Measurements from ENCODE around the gene MTHFR. TPM values are rescaled to one million over a fixed set of nuclear protein-coding genes. Genes with fewer than 3 reads are reported as not detected.

Gene MTHFR
- total RNA-seq, 1 donor from 2014 or later = 27.2 TPM

DNA sequence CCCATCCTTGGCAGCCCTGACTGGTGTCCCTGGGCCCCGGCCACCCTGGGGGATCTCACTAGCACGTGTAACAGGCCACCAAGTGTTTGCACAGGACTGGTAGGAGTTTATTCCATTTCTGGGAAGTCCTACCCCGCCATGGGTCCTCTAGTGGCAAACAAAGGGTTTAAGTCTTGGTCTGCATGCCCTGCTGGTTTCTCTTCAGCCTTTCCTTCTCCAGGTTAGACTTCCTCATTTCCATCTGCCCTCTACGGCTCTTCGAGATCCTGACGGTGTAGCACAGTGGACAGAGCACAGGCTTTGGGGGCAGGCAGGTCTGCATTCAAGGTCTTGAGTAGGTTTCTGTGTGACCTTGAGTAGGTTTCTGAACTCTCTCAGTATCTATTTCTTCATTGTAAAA, 67.0 kb downstream of the MTHFR start:
- TF ChIP-seq, protein P1, sequence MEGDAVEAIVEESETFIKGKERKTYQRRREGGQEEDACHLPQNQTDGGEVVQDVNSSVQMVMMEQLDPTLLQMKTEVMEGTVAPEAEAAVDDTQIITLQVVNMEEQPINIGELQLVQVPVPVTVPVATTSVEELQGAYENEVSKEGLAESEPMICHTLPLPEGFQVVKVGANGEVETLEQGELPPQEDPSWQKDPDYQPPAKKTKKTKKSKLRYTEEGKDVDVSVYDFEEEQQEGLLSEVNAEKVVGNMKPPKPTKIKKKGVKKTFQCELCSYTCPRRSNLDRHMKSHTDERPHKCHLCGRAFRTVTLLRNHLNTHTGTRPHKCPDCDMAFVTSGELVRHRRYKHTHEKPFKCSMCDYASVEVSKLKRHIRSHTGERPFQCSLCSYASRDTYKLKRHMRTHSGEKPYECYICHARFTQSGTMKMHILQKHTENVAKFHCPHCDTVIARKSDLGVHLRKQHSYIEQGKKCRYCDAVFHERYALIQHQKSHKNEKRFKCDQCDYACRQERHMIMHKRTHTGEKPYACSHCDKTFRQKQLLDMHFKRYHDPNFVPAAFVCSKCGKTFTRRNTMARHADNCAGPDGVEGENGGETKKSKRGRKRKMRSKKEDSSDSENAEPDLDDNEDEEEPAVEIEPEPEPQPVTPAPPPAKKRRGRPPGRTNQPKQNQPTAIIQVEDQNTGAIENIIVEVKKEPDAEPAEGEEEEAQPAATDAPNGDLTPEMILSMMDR (IDR thresholded peaks at IDR 0.05; ENCODE audit: unreplicated experiment) = no peak
- Mint-ChIP-seq H3K27ac (ENCODE audit: unreplicated experiment) (no peak overlapping the region), H3K4me1 (ENCODE audit: unreplicated experiment) (peaks cover 14% of the 10 kb centered on the region), H3K9me3 (ENCODE audit: unreplicated experiment) (no peaks in the 10 kb centered on the region), H3K27me3 (ENCODE audit: unreplicated experiment) (peaks cover 4% of the 10 kb centered on the region), H3K36me3 (ENCODE audit: low read depth, unreplicated experiment) (no peaks in the 10 kb centered on the region), H3K4me3 (ENCODE audit: unreplicated experiment) (no peak overlapping the region)
- no peak for DNase-seq (ENCODE audit: low spot score)

DNA sequence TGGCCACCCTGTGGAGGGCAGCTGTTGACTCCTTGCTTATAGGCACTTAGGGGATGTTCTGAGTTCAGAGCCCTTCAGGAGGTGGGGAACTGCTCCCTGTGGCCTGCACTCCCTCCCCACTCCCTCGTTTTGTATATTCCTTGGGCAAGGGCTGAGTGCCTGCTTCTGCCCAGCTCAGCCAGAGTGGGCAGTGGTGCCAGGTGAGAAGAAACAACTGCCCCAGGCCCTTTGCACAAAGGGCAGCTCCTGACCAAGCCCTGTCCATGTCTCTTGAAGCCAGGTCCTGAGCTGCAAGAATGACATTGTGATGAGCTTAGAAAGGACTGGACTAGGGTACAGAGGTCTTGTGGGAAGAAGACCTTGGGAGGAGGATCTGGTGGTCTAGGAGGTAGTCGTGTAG, 67.7 kb downstream of the MTHFR start:
- no peaks in the 10 kb centered on the region for H3K36me3 Mint-ChIP-seq (ENCODE audit: low read depth, unreplicated experiment)
- peaks cover 14% of the 10 kb centered on the region for H3K4me1 Mint-ChIP-seq (ENCODE audit: unreplicated experiment)
- H3K4me3 Mint-ChIP-seq (ENCODE audit: unreplicated experiment) = no peak overlapping the region
- H3K27ac Mint-ChIP-seq (ENCODE audit: unreplicated experiment) = no peak overlapping the region
- H3K9me3 Mint-ChIP-seq (ENCODE audit: unreplicated experiment) = no peaks in the 10 kb centered on the region
- H3K27me3 Mint-ChIP-seq (ENCODE audit: unreplicated experiment) = peaks cover 4% of the 10 kb centered on the region
- TF ChIP-seq, protein P1 (IDR thresholded peaks at IDR 0.05; ENCODE audit: unreplicated experiment) = no peak
- no peak for DNase-seq (ENCODE audit: low spot score)

DNA sequence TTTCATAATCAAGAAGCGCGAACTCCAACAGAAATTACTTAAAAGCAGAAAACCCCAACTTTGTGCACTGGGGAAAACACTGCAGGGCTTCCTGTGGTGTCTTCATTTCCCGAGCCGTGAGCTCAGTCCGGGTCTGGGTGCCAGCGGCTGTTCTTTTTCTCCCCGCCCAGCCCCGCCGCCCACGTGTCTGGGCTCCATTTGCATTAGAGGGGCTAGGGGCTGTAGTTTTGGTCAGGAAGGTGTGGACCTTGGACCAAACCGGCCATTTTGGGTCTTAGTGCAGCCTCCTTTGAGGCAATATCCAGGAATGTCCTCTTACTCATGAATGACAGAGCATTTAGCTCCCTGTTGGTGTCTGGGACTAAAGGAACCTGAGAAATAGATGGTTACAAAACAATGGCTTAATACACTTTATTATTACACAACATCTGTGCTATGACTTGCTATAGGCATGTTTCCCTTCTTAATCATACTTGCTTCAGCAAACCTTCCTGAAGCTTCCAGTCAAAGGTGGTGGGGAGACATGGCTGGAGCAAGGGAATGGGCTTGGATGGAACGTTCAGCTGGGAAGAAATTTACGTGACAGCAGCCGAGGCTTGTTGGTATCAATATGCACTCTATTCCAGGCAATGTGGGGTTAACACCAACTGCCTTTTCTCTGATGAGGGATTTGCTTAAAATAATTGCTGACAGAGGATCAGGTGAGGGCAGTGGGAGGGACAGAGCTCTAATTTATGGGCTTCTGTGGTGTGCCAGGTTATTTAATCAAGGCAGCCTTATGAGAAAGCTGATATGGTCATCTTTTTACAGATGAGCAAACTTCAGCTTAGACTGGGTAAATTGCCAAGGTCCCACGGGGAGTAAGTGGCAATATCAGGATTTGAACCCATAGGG, 68.8 kb downstream of the MTHFR start:
- no peaks in the 10 kb centered on the region for H3K9me3 Mint-ChIP-seq (ENCODE audit: unreplicated experiment)
- H3K27me3 Mint-ChIP-seq (ENCODE audit: unreplicated experiment) = peaks cover 3% of the 10 kb centered on the region
- no peaks in the 10 kb centered on the region for H3K36me3 Mint-ChIP-seq (ENCODE audit: low read depth, unreplicated experiment)
- TF ChIP-seq, protein P1 (IDR thresholded peaks at IDR 0.05; ENCODE audit: unreplicated experiment) = no peak
- H3K27ac Mint-ChIP-seq (ENCODE audit: unreplicated experiment) = peak overlapping the region; percentile 55
- H3K4me3 Mint-ChIP-seq (ENCODE audit: unreplicated experiment) = peak overlapping the region; percentile 90
- DNase-seq (ENCODE audit: low spot score) = peak; percentile 37
- H3K4me1 Mint-ChIP-seq (ENCODE audit: unreplicated experiment) = peaks cover 15% of the 10 kb centered on the region

DNA sequence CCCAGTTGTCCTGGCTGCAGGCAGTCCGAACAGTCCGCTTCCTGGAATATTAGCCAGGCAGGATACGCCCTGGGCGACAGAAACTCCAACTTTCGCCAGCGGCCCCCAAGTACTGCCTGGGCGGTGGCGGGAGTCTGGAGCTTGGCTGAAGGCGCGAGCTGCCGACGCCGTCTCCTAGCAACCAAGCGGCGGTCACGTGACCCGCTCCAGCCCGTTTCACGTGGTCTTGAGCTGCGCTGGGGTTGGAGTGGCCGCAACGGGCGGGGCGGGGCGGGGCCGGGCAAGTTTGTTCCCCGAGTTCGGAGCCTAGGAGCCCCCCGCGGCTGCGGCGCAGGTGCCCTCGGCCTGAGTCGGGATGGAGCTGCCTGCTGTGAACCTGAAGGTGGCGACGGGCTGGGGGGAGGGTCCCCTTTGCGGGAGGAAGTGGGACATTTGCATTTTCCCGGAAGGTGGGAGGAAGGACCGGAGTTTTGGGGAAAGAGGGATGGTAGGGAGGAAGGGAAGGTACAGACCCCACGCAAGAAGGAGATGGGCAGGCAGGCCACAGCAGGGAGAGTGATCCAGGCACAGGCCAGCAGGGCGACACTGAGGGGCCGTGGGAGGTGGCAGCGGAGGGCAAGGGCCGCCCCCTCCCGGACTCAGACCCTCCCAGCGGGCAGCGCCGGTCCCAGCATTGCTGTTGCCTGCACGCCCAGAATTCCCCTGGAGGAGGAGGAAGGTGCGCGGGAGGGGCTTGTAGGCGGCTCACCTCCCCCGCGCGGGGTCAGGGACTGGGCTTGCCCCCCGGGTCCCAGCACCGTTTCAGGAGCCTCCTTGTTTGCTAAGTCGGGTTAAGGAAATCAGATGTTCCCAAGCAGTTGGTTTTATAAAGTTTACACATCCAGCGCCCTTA, 69.7 kb downstream of the MTHFR start, which contains the start of gene AGTRAP:
Gene AGTRAP, plus strand, starts transcription at position 283 of the 892 bp plus-strand sequence. Its CDS starts 73 bp downstream, at position 356.
- peak; percentile 91 for DNase-seq (ENCODE audit: low spot score)
- TF ChIP-seq, protein P1 (IDR thresholded peaks at IDR 0.05; ENCODE audit: unreplicated experiment) = no peak
- Mint-ChIP-seq H3K4me3 (ENCODE audit: unreplicated experiment) (peak within 1 kb of the TSS; percentile 90), H3K27ac (ENCODE audit: unreplicated experiment) (peak within 1 kb of the TSS; percentile 52), H3K36me3 (ENCODE audit: low read depth, unreplicated experiment) (no peaks in the 10 kb centered on the region), H3K4me1 (ENCODE audit: unreplicated experiment) (peaks cover 21% of the 10 kb centered on the region), H3K9me3 (ENCODE audit: unreplicated experiment) (no peaks in the 10 kb centered on the region), H3K27me3 (ENCODE audit: unreplicated experiment) (peaks cover 6% of the 10 kb centered on the region)

Other genes with a start within 250 kb of the MTHFR start
- 1.6 TPM for gene FBXO2, start 151.5 kb downstream of the MTHFR start, total RNA-seq (ENCODE audit: unreplicated experiment)
- gene FBXO44, start 151.1 kb downstream of the MTHFR start, total RNA-seq (ENCODE audit: unreplicated experiment) = 10.2 TPM
- gene FBXO6, start 141.8 kb downstream of the MTHFR start, total RNA-seq (ENCODE audit: unreplicated experiment) = 1.1 TPM
- gene MAD2L2, start 124.8 kb downstream of the MTHFR start, total RNA-seq (ENCODE audit: unreplicated experiment) = 28.0 TPM
- gene DRAXIN, start 114.3 kb downstream of the MTHFR start, total RNA-seq (ENCODE audit: unreplicated experiment) = 0.46 TPM
- gene AGTRAP, start 69.8 kb downstream of the MTHFR start, total RNA-seq (ENCODE audit: unreplicated experiment) = 25.1 TPM
- 0.44 TPM for gene C1orf167, start 43.8 kb downstream of the MTHFR start, total RNA-seq (ENCODE audit: unreplicated experiment)
- gene CLCN6, start 227 bp upstream of the MTHFR start, total RNA-seq (ENCODE audit: unreplicated experiment) = 42.9 TPM
- gene NPPA, start 41.8 kb upstream of the MTHFR start, total RNA-seq (ENCODE audit: unreplicated experiment) = not detected
- gene NPPB, start 53.0 kb upstream of the MTHFR start, total RNA-seq (ENCODE audit: unreplicated experiment) = not detected
- 38.0 TPM for gene KIAA2013, start 120.5 kb upstream of the MTHFR start, total RNA-seq (ENCODE audit: unreplicated experiment)
- gene PLOD1, start 128.8 kb upstream of the MTHFR start, total RNA-seq (ENCODE audit: unreplicated experiment) = 173 TPM
- gene MFN2, start 174.5 kb upstream of the MTHFR start, total RNA-seq (ENCODE audit: unreplicated experiment) = 59.4 TPM
- gene MIIP, start 213.5 kb upstream of the MTHFR start, total RNA-seq (ENCODE audit: unreplicated experiment) = 49.9 TPM